HepG2 (cell line): ENCODE measurements around the gene LIPT1. TPM values are rescaled to one million over a fixed set of nuclear protein-coding genes. Genes with fewer than 3 reads are reported as not detected.

Experiments used
- ARID2 ChIP-seq: sonication (generic); formaldehyde crosslinking; IDR thresholded peaks from 2 replicates; pipeline ENCODE4 v1.8.1; 2022; ENCODE audit warnings: mild to moderate bottlenecking, missing genetic modification reagents, borderline replicate concordance
- BRF2 ChIP-seq: sonication (generic); formaldehyde crosslinking; IDR thresholded peaks from 2 replicates; pipeline ENCODE4 v1.8.1; 2022; ENCODE audit warnings: mild to moderate bottlenecking, missing genetic modification reagents
- FOXC1 ChIP-seq: sonication (generic); formaldehyde crosslinking; IDR thresholded peaks from 2 replicates; pipeline ENCODE4 v1.8.0; 2022; ENCODE audit warnings: mild to moderate bottlenecking, missing genetic modification reagents, borderline replicate concordance
- FOXK1 ChIP-seq: sonication (generic); formaldehyde crosslinking; IDR thresholded peaks from 2 replicates; pipeline ENCODE4 v1.4.0; 2020; ENCODE audit warnings: low read depth, missing genetic modification reagents, borderline replicate concordance
- HES4 ChIP-seq: sonication (generic); formaldehyde crosslinking; IDR thresholded peaks from 2 replicates; pipeline ENCODE4 v1.9.0; 2021; ENCODE audit warnings: mild to moderate bottlenecking, missing genetic modification reagents, borderline replicate concordance
- HOXA7 ChIP-seq: sonication (generic); formaldehyde crosslinking; IDR thresholded peaks from 2 replicates; pipeline ENCODE4 v1.8.1; 2022; ENCODE audit warnings: mild to moderate bottlenecking, missing genetic modification reagents, moderate library complexity
- IRX3 ChIP-seq: sonication (generic); formaldehyde crosslinking; IDR thresholded peaks from 2 replicates; pipeline ENCODE4 v1.8.1; 2023; ENCODE audit warnings: mild to moderate bottlenecking, low read depth, missing genetic modification reagents, borderline replicate concordance
- KAT7 ChIP-seq: IDR thresholded peaks from 2 replicates; pipeline ENCODE4 v1.6.1; 2018; ENCODE audit warnings: borderline replicate concordance, missing compliant biosample characterization
- NFRKB ChIP-seq: fragments of 450-650 bp; IDR thresholded peaks from 2 replicates; pipeline ENCODE4 v1.6.1; 2017
- NR1H2 ChIP-seq: sonication (generic); formaldehyde crosslinking; IDR thresholded peaks from 2 replicates; pipeline ENCODE4 v1.8.1; 2022; ENCODE audit warnings: low read depth, missing genetic modification reagents, borderline replicate concordance
- POLR2A ChIP-seq, 2 experiments: IDR thresholded peaks; 2 replicates each; pipeline ENCODE4 v1.6.1; 2011; ENCODE audit warnings: low read depth in 2 of 2, low read length in 2 of 2, mild to moderate bottlenecking in 1 of 2, moderate library complexity in 1 of 2; ENCODE audit not compliant: insufficient read depth in 1 of 2
- RBM22 ChIP-seq: fragments of 200-400 bp; formaldehyde crosslinking; optimal IDR thresholded peaks from 2 replicates; pipeline ENCODE3; 2017; ENCODE audit warnings: mild to moderate bottlenecking, low read length, moderate library complexity
- SP4 ChIP-seq: sonication (generic); formaldehyde crosslinking; IDR thresholded peaks from 2 replicates; pipeline ENCODE4 v1.8.1; 2023; ENCODE audit warnings: mild to moderate bottlenecking, missing genetic modification reagents
- STAT6 ChIP-seq: sonication (generic); formaldehyde crosslinking; IDR thresholded peaks from 2 replicates; pipeline ENCODE4 v1.4.0; 2020; ENCODE audit warnings: missing genetic modification reagents, mild to moderate bottlenecking, borderline replicate concordance
- TBX3 ChIP-seq: fragments of 450-650 bp; IDR thresholded peaks from 2 replicates; pipeline ENCODE4 v1.6.1; 2017; ENCODE audit warnings: antibody characterized with exemption, mild to moderate bottlenecking, inconsistent platforms, borderline replicate concordance
- ZFP37 ChIP-seq: sonication (generic); formaldehyde crosslinking; IDR thresholded peaks from 2 replicates; pipeline ENCODE4 v1.4.0; 2020; ENCODE audit warnings: missing genetic modification reagents, borderline replicate concordance
- ZNF235 ChIP-seq: sonication (generic); formaldehyde crosslinking; IDR thresholded peaks from 2 replicates; pipeline ENCODE4 v1.8.1; 2023; ENCODE audit warnings: mild to moderate bottlenecking, missing genetic modification reagents, borderline replicate concordance
- ZNF329 ChIP-seq: sonication (generic); formaldehyde crosslinking; IDR thresholded peaks from 2 replicates; pipeline ENCODE4 v1.9.0; 2021; ENCODE audit warnings: low read depth, mild to moderate bottlenecking, missing genetic modification reagents
- ZNF558 ChIP-seq: sonication (generic); formaldehyde crosslinking; IDR thresholded peaks from 2 replicates; pipeline ENCODE4 v1.9.0; 2022; ENCODE audit warnings: mild to moderate bottlenecking, missing genetic modification reagents, borderline replicate concordance
- ZNF644 ChIP-seq: IDR thresholded peaks from 2 replicates; pipeline ENCODE4 v1.6.1; 2016; ENCODE audit warnings: low read depth
- ZNF747 ChIP-seq: sonication (generic); formaldehyde crosslinking; IDR thresholded peaks from 2 replicates; pipeline ENCODE4 v1.8.1; 2023; ENCODE audit warnings: missing genetic modification reagents, mild to moderate bottlenecking, borderline replicate concordance
- ZNF781 ChIP-seq: sonication (generic); formaldehyde crosslinking; IDR thresholded peaks from 2 replicates; pipeline ENCODE4 v1.5.1; 2020; ENCODE audit warnings: borderline replicate concordance, mild to moderate bottlenecking, missing genetic modification reagents; ENCODE audit errors: not compliant biosample characterization
- ZNF790 ChIP-seq: sonication (generic); formaldehyde crosslinking; IDR thresholded peaks from 2 replicates; pipeline ENCODE4 v1.8.0; 2022; ENCODE audit warnings: missing genetic modification reagents, mild to moderate bottlenecking, borderline replicate concordance
- polyA plus RNA-seq, 8 experiments: library from polyadenylated mRNA; depleted of rRNA in 3 of 8; stranded (reverse) in 7 of 8; unstranded in 1 of 8; fragments of >200 nt; fragmentation: Illumina TruSeq in 4 of 8; extraction: Trizol in 4 of 8; gene quantifications; 2 replicates each; pipeline versions ENCODE4 v1.2.1 to v1.2.3, GENCODE V29; 2011 to 2016; ENCODE audit warnings: low read depth in 4 of 8, missing spikeins in 1 of 8, mixed read lengths in 1 of 8; ENCODE audit not compliant: insufficient read depth in 1 of 8
- total RNA-seq, 5 experiments: library from RNA; depleted of rRNA; stranded (reverse); fragments of >200 nt; fragmentation: Illumina TruSeq; extraction: Trizol; gene quantifications; 2 replicates each; pipeline ENCODE4 v1.2.3, GENCODE V29; 2016; ENCODE audit warnings: low read depth in 1 of 5
- TF ChIP-seq, protein P1 (sequence below): IDR thresholded peaks from 2 replicates; pipeline ENCODE4 v1.6.1; 2012; ENCODE audit warnings: low read depth, low read length, improper control_type of control experiment

Gene LIPT1
- total and polyA plus RNA-seq, 2 of the 13 experiments (the other 11 are each of a cell fraction or from before 2014, with no cell fraction given) = 8.0 to 9.6 TPM

DNA sequence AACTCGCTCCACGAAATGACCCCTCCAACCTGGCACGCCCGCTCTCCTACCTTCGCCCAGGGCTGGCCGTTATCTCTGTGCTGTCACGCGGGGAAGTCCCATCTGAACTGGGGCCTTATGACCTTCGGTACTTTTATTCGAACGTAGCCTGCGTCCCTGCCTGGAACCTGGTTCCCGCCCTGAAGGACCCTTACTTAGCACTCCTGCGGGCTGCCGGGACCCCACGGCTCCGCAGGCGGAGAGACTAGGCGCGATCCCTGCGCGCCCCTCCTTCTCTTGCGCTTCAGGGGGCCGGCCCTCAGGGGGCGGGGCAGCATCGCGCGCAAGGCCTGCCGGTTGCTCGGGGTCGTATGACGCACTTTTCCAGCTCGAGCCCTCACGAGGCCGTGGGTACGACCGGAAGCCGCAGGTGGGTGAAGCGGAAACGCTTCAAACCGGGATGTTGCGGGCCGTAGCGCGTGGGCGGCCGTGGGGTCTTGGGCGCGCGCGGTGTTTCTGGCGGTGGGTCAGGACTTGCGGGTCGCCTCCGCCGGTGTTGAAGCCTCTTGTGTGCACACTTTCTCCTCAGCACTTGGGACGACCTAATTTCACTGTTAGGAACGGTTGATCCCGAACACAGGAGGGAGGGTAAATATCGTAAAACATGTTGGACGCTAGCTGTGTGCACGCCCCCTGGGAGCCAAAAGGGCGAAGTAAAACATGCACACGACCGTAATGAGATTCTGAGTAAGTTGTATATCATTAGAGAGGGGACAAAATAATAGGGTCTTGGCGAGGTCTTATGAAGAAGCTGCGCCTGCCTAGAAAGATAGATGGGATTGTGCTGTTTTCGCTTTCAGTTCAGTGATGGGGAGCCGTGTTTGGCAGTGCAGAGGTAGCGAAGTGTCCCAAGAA is at the start of gene LIPT1, which contains the start of gene TSGA10 (continued):
- 0 out of 2 replicates have a peak, but pooled peaks have one; percentile 68 for TF ChIP-seq STAT6 (CRISPR knock-in tag)
- peak; percentile 90 for TF ChIP-seq ZNF781 (CRISPR knock-in tag)
- TF ChIP-seq IRX3 (CRISPR knock-in tag) = peak; percentile 98
- TF ChIP-seq SP4 (CRISPR knock-in tag) = peak; percentile 97
- TF ChIP-seq POLR2A (IDR thresholded peaks at IDR 0.05; ENCODE audit: insufficient read depth in 1 of 2, low read depth in 2 of 2, low read length in 2 of 2) = peak; percentile 93 to 99
- peak; percentile 100 for TF ChIP-seq ARID2 (CRISPR knock-in tag)
- TF ChIP-seq ZNF747 (CRISPR knock-in tag) = peak; percentile 100
- TF ChIP-seq HOXA7 (CRISPR knock-in tag) = no peak
- TF ChIP-seq TBX3 = peak; percentile 35; the same call in 1 of the 2 replicates
- peak; percentile 96; the same call in 1 of the 2 replicates for TF ChIP-seq NR1H2 (CRISPR knock-in tag)
- TF ChIP-seq, protein P1, sequence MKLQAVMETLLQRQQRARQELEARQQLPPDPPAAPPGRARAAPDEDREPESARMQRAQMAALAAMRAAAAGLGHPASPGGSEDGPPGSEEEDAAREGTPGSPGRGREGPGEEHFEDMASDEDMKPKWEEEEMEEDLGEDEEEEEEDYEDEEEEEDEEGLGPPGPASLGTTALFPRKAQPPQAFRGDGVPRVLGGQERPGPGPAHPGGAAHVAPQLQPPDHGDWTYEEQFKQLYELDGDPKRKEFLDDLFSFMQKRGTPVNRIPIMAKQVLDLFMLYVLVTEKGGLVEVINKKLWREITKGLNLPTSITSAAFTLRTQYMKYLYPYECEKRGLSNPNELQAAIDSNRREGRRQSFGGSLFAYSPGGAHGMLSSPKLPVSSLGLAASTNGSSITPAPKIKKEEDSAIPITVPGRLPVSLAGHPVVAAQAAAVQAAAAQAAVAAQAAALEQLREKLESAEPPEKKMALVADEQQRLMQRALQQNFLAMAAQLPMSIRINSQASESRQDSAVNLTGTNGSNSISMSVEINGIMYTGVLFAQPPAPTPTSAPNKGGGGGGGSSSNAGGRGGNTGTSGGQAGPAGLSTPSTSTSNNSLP = no peak
- peak; percentile 98; the same call in 1 of the 2 replicates for TF ChIP-seq ZNF558 (CRISPR knock-in tag)
- no peak for TF ChIP-seq ZNF235 (CRISPR knock-in tag)
- TF ChIP-seq ZFP37 (CRISPR knock-in tag) = peak; percentile 76; the same call in 1 of the 2 replicates
- peak; percentile 92 for TF ChIP-seq ZNF329
- 0 out of 2 replicates have a peak, but pooled peaks have one; percentile 14 for TF ChIP-seq ZNF644 (CRISPR knock-in tag)
- no peak for TF ChIP-seq NFRKB
- TF ChIP-seq ZNF790 = peak; percentile 74
- TF ChIP-seq FOXC1 (CRISPR knock-in tag) = peak; percentile 79; the same call in 1 of the 2 replicates
- TF ChIP-seq FOXK1 (CRISPR knock-in tag) = peak; percentile 92
- TF ChIP-seq RBM22 = peak; percentile 78
- TF ChIP-seq HES4 (CRISPR knock-in tag) = peak; percentile 96
- peak; percentile 97 for TF ChIP-seq BRF2 (CRISPR knock-in tag)
- peak; percentile 78; the same call in 1 of the 2 replicates for TF ChIP-seq KAT7
